ENCODE data around the gene CLEC2L. TPM values are rescaled to one million over a fixed set of nuclear protein-coding genes. Genes with fewer than 3 reads are reported as not detected.

The CLEC2L gene
- polyA plus RNA-seq, 3 donors, result not detected

DNA sequence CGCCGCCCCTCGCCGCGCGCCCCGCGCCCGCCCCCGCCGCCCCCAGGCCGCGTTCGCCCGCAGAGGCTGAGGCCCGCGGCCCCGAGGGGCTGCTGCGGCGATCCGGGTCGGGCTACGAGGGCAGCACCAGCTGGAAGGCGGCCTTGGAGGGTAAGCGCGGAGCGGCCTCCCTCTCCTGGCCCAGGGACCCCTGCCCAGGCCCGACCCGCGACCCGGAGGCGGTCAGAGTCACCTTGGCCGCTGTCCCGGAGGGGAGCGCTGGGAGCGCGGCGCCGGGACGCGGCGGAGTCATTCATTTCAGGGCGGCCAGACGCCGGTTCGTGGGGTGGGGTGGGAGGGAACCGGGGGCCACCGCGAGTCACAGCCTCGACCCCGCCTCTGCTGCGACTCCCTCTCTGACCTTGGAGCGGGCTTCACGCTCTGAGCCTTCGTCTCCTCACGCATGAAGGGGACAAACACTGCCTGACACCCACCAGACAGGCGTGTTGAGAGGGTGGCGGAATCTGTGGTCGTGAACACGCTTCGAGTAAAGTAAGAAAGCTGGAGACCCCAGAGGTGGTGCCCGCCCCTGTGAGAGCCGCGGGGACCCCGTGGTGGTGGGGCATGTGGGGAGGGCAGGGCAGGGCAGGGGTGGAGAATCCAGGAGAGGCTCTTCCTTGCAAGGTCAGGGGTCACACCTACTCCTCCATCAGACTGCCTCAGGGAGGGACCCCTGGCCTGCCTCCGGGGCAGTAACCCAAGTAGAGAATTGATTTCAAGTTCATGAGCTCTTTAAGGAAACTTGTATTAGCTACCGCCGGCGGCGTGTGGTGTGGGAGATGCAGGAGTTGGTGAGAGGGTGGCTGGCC, 707 bp downstream of the CLEC2L start:
- Histone ChIP-seq H3K36me3 (replicated peaks in 1 of 2; ENCODE audit: control insufficient read depth in 1 of 2, insufficient read depth in 2 of 2, low read length in 2 of 2) (no peaks in the 10 kb centered on the region), H3K27me3 (ENCODE audit: control insufficient read depth in 2 of 2, insufficient read depth in 2 of 2, low read length in 2 of 2) (peaks cover 15 to 47% of the 10 kb centered on the region in 2 donors), H3K9ac (ENCODE audit: insufficient read depth, low read length, poor library complexity, severe bottlenecking) (no peak overlapping the region), H3K9me3 (replicated peaks in 1 of 2; ENCODE audit: control insufficient read depth in 1 of 2, insufficient read depth in 1 of 2, low read length in 2 of 2) (peaks cover 3 to 8% of the 10 kb centered on the region in 2 donors), H3K27ac (ENCODE audit: low read depth in 1 of 2, low read length in 2 of 2) (no peak overlapping the region), H3K4me1 (ENCODE audit: control insufficient read depth in 1 of 2, insufficient read depth in 2 of 2, low read length in 2 of 2) (no peaks in the 10 kb centered on the region), H3K79me2 (ENCODE audit: insufficient read depth, low read length) (no peaks in the 10 kb centered on the region), H3K4me3 (replicated peaks in 1 of 3; ENCODE audit: low read depth in 2 of 3, low read length in 3 of 3) (no peak overlapping the region), H2AFZ (ENCODE audit: insufficient read depth, low read depth, low read length, poor library complexity, severe bottlenecking) (no peak overlapping the region), H3K4me2 (replicated peaks; ENCODE audit: extremely low read depth, low read length, poor library complexity, severe bottlenecking) (no peak overlapping the region), H4K20me1 (ENCODE audit: insufficient read depth, low read length) (no peaks in the 10 kb centered on the region)
- Mint-ChIP-seq H3K4me1 (peaks cover 15% of the 10 kb centered on the region), H3K4me3 (peak overlapping the region in 1 of 2 donors; percentile 78), H3K27ac (no peak overlapping the region), H3K36me3 (peaks cover 0 to 3% of the 10 kb centered on the region in 2 donors), H3K27me3 (ENCODE audit: low read depth in 3 of 3) (peaks cover 38 to 51% (median 47%) of the 10 kb centered on the region in 3 donors), H3K9me3 (peaks cover 7 to 29% (median 18%) of the 10 kb centered on the region in 7 donors)
- WGBS (ENCODE audit: insufficient coverage), result 25% methylated on average over 66 of the region's 70 CpGs
- DNase-seq, result no peak
- TF ChIP-seq, protein P1, sequence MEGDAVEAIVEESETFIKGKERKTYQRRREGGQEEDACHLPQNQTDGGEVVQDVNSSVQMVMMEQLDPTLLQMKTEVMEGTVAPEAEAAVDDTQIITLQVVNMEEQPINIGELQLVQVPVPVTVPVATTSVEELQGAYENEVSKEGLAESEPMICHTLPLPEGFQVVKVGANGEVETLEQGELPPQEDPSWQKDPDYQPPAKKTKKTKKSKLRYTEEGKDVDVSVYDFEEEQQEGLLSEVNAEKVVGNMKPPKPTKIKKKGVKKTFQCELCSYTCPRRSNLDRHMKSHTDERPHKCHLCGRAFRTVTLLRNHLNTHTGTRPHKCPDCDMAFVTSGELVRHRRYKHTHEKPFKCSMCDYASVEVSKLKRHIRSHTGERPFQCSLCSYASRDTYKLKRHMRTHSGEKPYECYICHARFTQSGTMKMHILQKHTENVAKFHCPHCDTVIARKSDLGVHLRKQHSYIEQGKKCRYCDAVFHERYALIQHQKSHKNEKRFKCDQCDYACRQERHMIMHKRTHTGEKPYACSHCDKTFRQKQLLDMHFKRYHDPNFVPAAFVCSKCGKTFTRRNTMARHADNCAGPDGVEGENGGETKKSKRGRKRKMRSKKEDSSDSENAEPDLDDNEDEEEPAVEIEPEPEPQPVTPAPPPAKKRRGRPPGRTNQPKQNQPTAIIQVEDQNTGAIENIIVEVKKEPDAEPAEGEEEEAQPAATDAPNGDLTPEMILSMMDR (IDR thresholded peaks at IDR 0.05), result no peak
- intact Hi-C loops (cut with micrococcal nuclease), result no loop called here

DNA sequence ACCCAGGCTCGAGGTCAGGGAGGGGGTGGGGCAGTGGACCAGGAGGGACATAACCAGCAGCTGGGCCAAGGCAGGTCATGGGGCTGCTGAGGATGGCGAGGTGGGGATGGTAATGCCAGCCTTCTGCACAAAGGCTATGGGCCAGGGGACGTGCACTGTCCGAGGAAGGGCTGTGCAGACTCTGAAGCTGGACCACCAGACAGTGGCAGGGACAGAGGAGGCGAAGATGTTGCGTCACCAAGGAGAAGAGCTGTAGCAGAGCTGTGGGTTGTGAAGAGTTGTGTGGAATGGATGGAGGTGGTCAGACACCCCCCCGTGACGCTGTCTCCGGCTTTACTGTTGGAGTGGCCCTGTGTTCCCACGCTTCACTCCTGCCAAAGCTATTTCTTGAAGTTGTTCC, 1.8 kb downstream of the CLEC2L start:
- Histone ChIP-seq H4K20me1 (ENCODE audit: insufficient read depth, low read length) (no peaks in the 10 kb centered on the region), H3K4me1 (ENCODE audit: control insufficient read depth in 1 of 2, insufficient read depth in 2 of 2, low read length in 2 of 2) (no peaks in the 10 kb centered on the region), H3K27me3 (ENCODE audit: control insufficient read depth in 2 of 2, insufficient read depth in 2 of 2, low read length in 2 of 2) (peaks cover 15 to 47% of the 10 kb centered on the region in 2 donors), H3K79me2 (ENCODE audit: insufficient read depth, low read length) (no peaks in the 10 kb centered on the region), H3K4me2 (replicated peaks; ENCODE audit: extremely low read depth, low read length, poor library complexity, severe bottlenecking) (no peak overlapping the region), H3K9me3 (replicated peaks in 1 of 2; ENCODE audit: control insufficient read depth in 1 of 2, insufficient read depth in 1 of 2, low read length in 2 of 2) (peaks cover 3 to 8% of the 10 kb centered on the region in 2 donors), H2AFZ (ENCODE audit: insufficient read depth, low read depth, low read length, poor library complexity, severe bottlenecking) (no peak overlapping the region), H3K9ac (ENCODE audit: insufficient read depth, low read length, poor library complexity, severe bottlenecking) (no peak overlapping the region), H3K27ac (ENCODE audit: low read depth in 1 of 2, low read length in 2 of 2) (no peak overlapping the region), H3K4me3 (replicated peaks in 1 of 3; ENCODE audit: low read depth in 2 of 3, low read length in 3 of 3) (no peak overlapping the region), H3K36me3 (replicated peaks in 1 of 2; ENCODE audit: control insufficient read depth in 1 of 2, insufficient read depth in 2 of 2, low read length in 2 of 2) (no peaks in the 10 kb centered on the region)
- H3K4me1 Mint-ChIP-seq, result peaks cover 15% of the 10 kb centered on the region
- peaks cover 7 to 29% (median 18%) of the 10 kb centered on the region in 7 donors for H3K9me3 Mint-ChIP-seq
- H3K27me3 Mint-ChIP-seq (ENCODE audit: low read depth in 3 of 3), result peaks cover 36 to 51% (median 51%) of the 10 kb centered on the region in 3 donors
- peaks cover 0 to 3% of the 10 kb centered on the region in 2 donors for H3K36me3 Mint-ChIP-seq
- intact Hi-C loops (cut with micrococcal nuclease), result no loop called here
- peak overlapping the region in 1 of 2 donors; percentile 78 for H3K4me3 Mint-ChIP-seq
- DNase-seq, result no peak
- H3K27ac Mint-ChIP-seq, result no peak overlapping the region
- WGBS (ENCODE audit: insufficient coverage), result 92% methylated on average over 10 of the region's 10 CpGs
- TF ChIP-seq, protein P1 (IDR thresholded peaks at IDR 0.05), result no peak
